GM12878 (cell line): ENCODE measurements around the gene VWA7. TPM values are rescaled to one million over a fixed set of nuclear protein-coding genes. Genes with fewer than 3 reads are reported as not detected.

ENCODE experiments used
- ATAC-seq: fragments of 200-7000 bp; cut with Tn5 transposase; 3 replicates; pipeline ENCODE4 v1.9.1; 2020; ENCODE audit warnings: mild to moderate bottlenecking, moderate library complexity
- BruUV-seq: library from RNA; stranded (reverse); fragments of 400-500 nt; replicated peaks from 2 replicates; lab custom pipeline; 2021; lab: Mats Ljungman, UMichigan
- CTCF ChIA-PET: fragments of 300-600 bp; sonication (Branson Sonifier 250); formaldehyde crosslinking; extraction: SDS; loops from one replicate; lab custom pipeline; 2021; ENCODE audit warnings: inconsistent platforms; lab: Yijun Ruan, JAX
- POLR2A ChIA-PET: fragments of 350-600 bp; formaldehyde crosslinking; extraction: SDS; loops from one replicate; lab custom pipeline; 2021; ENCODE audit warnings: inconsistent platforms; lab: Charles Lee
- RAD21 ChIA-PET: fragments of 300-600 bp; sonication (Branson Sonifier 250); formaldehyde crosslinking; loops from one replicate; lab custom pipeline; 2023; ENCODE audit warnings: antibody characterized with exemption; ENCODE audit not compliant: unreplicated experiment; lab: Charles Lee
- SMC1A ChIA-PET: fragments of 300-600 bp; sonication (Branson Sonifier 250); formaldehyde crosslinking; loops from one replicate; lab custom pipeline; 2023; ENCODE audit not compliant: unreplicated experiment, uncharacterized antibody; lab: Charles Lee
- DNase-seq: peaks from one replicate; pipeline ENCODE4 v3.0.0-alpha.2; 2011; ENCODE audit warnings: low read depth, low spot score
- FAIRE-seq: peaks from 3 replicates; lab custom pipeline; 2011; peaks lifted over from hg19 to GRCh38; lab: Jason Lieb, UNC
- H2AFZ ChIP-seq: 2 replicates; pipeline ENCODE4 v1.6.0; 2011; ENCODE audit warnings: low read depth, low read length, control low read depth; ENCODE audit not compliant: control insufficient read depth
- H3K27ac ChIP-seq: 2 replicates; pipeline ENCODE4 v1.5.1; 2011; ENCODE audit warnings: control low read depth; ENCODE audit not compliant: control insufficient read depth, insufficient read depth
- H3K27me3 ChIP-seq, 2 experiments: replicated peaks in 1 of 2; 2 replicates each; pipeline versions ENCODE4 v1.6.0 to v1.6.1; 2011; ENCODE audit warnings: low read length in 1 of 2; ENCODE audit not compliant: control insufficient read depth in 2 of 2, insufficient read depth in 2 of 2
- H3K36me3 ChIP-seq, 2 experiments: 2 replicates each; pipeline ENCODE4 v1.5.1; 2011; ENCODE audit warnings: low read length in 1 of 2; ENCODE audit not compliant: control insufficient read depth in 2 of 2, insufficient read depth in 2 of 2
- H3K4me1 ChIP-seq: 2 replicates; pipeline ENCODE4 v1.6.1; 2011; ENCODE audit warnings: mild to moderate bottlenecking, low read length, moderate library complexity, mixed read lengths; ENCODE audit not compliant: control insufficient read depth, insufficient read depth
- H3K4me2 ChIP-seq: 2 replicates; pipeline ENCODE4 v1.6.0; 2011; ENCODE audit warnings: control low read depth; ENCODE audit not compliant: control insufficient read depth, insufficient read depth
- H3K4me3 ChIP-seq: fragments of 200-600 bp; sonication (generic); 2 replicates; pipeline ENCODE4 v1.5.1; 2016
- H3K79me2 ChIP-seq: 2 replicates; pipeline ENCODE4 v1.6.0; 2011; ENCODE audit warnings: low read length; ENCODE audit not compliant: control insufficient read depth, insufficient read depth
- H3K9ac ChIP-seq: 2 replicates; pipeline ENCODE4 v1.8.0; 2011; ENCODE audit warnings: low read length, control low read depth, mixed read lengths; ENCODE audit not compliant: control insufficient read depth, insufficient read depth
- H3K9me3 ChIP-seq: replicated peaks from 3 replicates; pipeline ENCODE4 v1.5.1; 2011; ENCODE audit warnings: mild to moderate bottlenecking, low read length; ENCODE audit not compliant: control insufficient read depth, insufficient read depth
- H4K20me1 ChIP-seq: 2 replicates; pipeline ENCODE4 v1.6.0; 2011; ENCODE audit not compliant: control insufficient read depth, insufficient read depth
- ATF3 ChIP-seq: IDR thresholded peaks from 2 replicates; pipeline ENCODE4 v1.6.1; 2011; ENCODE audit warnings: low read depth, mild to moderate bottlenecking, low read length, moderate library complexity, borderline replicate concordance; ENCODE audit errors: extremely low read depth
- BACH1 ChIP-seq: fragments of 450-650 bp; IDR thresholded peaks from 2 replicates; pipeline ENCODE4 v1.6.1; 2017; ENCODE audit warnings: mild to moderate bottlenecking, borderline replicate concordance
- BHLHE40 ChIP-seq, 2 experiments: fragments of 450-650 bp in 1 of 2; IDR thresholded peaks; 2 replicates each; pipeline ENCODE4 v1.6.1; 2011 to 2017; ENCODE audit warnings: low read depth in 2 of 2, borderline replicate concordance in 1 of 2, improper control_type of control experiment in 1 of 2, low read length in 1 of 2, mild to moderate bottlenecking in 1 of 2
- CHD1 ChIP-seq: IDR thresholded peaks from 2 replicates; pipeline ENCODE4 v1.6.1; 2012; ENCODE audit warnings: low read depth, low read length, improper control_type of control experiment
- EP300 ChIP-seq, 2 experiments: fragments of 150-350 bp in 1 of 2; IDR thresholded peaks; 2 replicates each; pipeline ENCODE4 v1.6.1; 2011 to 2012; ENCODE audit warnings: low read depth in 2 of 2, low read length in 2 of 2, borderline replicate concordance in 1 of 2, improper control_type of control experiment in 1 of 2, inconsistent platforms in 1 of 2; ENCODE audit not compliant: control insufficient read depth in 1 of 2
- FOXM1 ChIP-seq: IDR thresholded peaks from 2 replicates; pipeline ENCODE4 v1.6.1; 2012; ENCODE audit warnings: low read depth, mild to moderate bottlenecking, inconsistent platforms, low read length, moderate library complexity
- HDAC6 ChIP-seq: fragments of 200-600 bp; sonication (generic); IDR thresholded peaks from one replicate; pipeline ENCODE4 v1.8.0; 2017; ENCODE audit warnings: antibody characterized with exemption; ENCODE audit not compliant: unreplicated experiment
- HSF1 ChIP-seq: fragments of 150-350 bp; IDR thresholded peaks from 2 replicates; pipeline ENCODE4 v1.6.1; 2014; ENCODE audit warnings: mild to moderate bottlenecking, low read depth, low read length
- IRF3 ChIP-seq: fragments of 450-650 bp; IDR thresholded peaks from 2 replicates; pipeline ENCODE4 v1.6.1; 2014; ENCODE audit warnings: mild to moderate bottlenecking
- MAX ChIP-seq: IDR thresholded peaks from 2 replicates; pipeline ENCODE4 v1.6.1; 2012; ENCODE audit warnings: low read depth, low read length, improper control_type of control experiment
- MEF2A ChIP-seq: IDR thresholded peaks from 2 replicates; pipeline ENCODE4 v1.6.1; 2011; ENCODE audit warnings: low read depth, mild to moderate bottlenecking, low read length, moderate library complexity; ENCODE audit not compliant: insufficient read depth
- NFIC ChIP-seq: IDR thresholded peaks from 2 replicates; pipeline ENCODE4 v1.6.1; 2012; ENCODE audit warnings: low read depth, mild to moderate bottlenecking, inconsistent platforms, low read length, moderate library complexity
- POLR2AphosphoS5 ChIP-seq: IDR thresholded peaks from 2 replicates; pipeline ENCODE4 v1.6.1; 2011; ENCODE audit warnings: mild to moderate bottlenecking, low read length, inconsistent platforms
- RB1 ChIP-seq: fragments of 450-650 bp; formaldehyde crosslinking; IDR thresholded peaks from 2 replicates; pipeline ENCODE4 v1.6.1; 2017; ENCODE audit warnings: mild to moderate bottlenecking, borderline replicate concordance
- SMC3 ChIP-seq: IDR thresholded peaks from 2 replicates; pipeline ENCODE4 v1.6.1; 2011; ENCODE audit warnings: low read length, improper control_type of control experiment, borderline replicate concordance
- SP1 ChIP-seq: IDR thresholded peaks from one replicate; pipeline ENCODE4 v1.6.1; 2011; ENCODE audit warnings: low read depth, low read length
- TBL1XR1 ChIP-seq: IDR thresholded peaks from 2 replicates; pipeline ENCODE4 v1.6.1; 2012; ENCODE audit warnings: low read depth, low read length, improper control_type of control experiment
- TCF7 ChIP-seq: IDR thresholded peaks from 2 replicates; pipeline ENCODE4 v1.6.1; 2014; ENCODE audit warnings: antibody characterized with exemption, borderline replicate concordance
- ZNF24 ChIP-seq: fragments of 450-650 bp; IDR thresholded peaks from 2 replicates; pipeline ENCODE4 v1.6.1; 2017; ENCODE audit warnings: antibody characterized with exemption, mild to moderate bottlenecking
- WGBS: methylation state at CpG from one replicate; pipeline ENCODE4 v1.1.6; 2016; ENCODE audit warnings: low lambda C conversion rate; ENCODE audit not compliant: insufficient replicate concordance, insufficient coverage; ENCODE audit errors: missing lambda C conversion rate; 5-methylcytosine and 5-hydroxymethylcytosine counted together
- in situ Hi-C: fragments of 300-500 bp; cut with MboI; formaldehyde crosslinking; loops from 9 replicates; pipeline ENCODE4 v1.14.3; 2018; ENCODE audit warnings: mixed read lengths
- intact Hi-C: fragments of 100-400 bp; cut with micrococcal nuclease; formaldehyde crosslinking; loops from one replicate; pipeline ENCODE4 v1.14.2; 2022; ENCODE audit not compliant: unreplicated experiment
- polyA plus RNA-seq, 11 experiments: library from polyadenylated mRNA; depleted of rRNA in 4 of 11; unstranded in 6 of 11; stranded (reverse) in 5 of 11; fragments of >200 nt; fragmentation: Nextera tagmentation in 4 of 11; fragmentation: Illumina TruSeq in 1 of 11; extraction: Ambion mirVana in 4 of 11; extraction: Trizol in 1 of 11; gene quantifications; 1 replicate in 1 of 11; 2 replicates in 10 of 11; pipeline versions ENCODE4 v1.2.1 to v1.2.3, GENCODE V29; 2011 to 2016; ENCODE audit warnings: inconsistent platforms in 2 of 11, missing spikeins in 2 of 11, low read depth in 1 of 11
- total RNA-seq, 4 experiments: library from RNA; depleted of rRNA in 3 of 4; stranded (reverse); fragments of >200 nt in 3 of 4; fragmentation: Illumina TruSeq in 1 of 4; extraction: Trizol in 1 of 4; gene quantifications; 2 replicates each; pipeline versions ENCODE4 v1.2.1 to v1.2.3, GENCODE V29; 2013 to 2021

The VWA7 gene
- total and polyA plus RNA-seq, 10 of the 15 experiments (the other 5 are each of a cell fraction or from before 2014, with no cell fraction given) = 0.11 to 3.1 (median 1.2) TPM; not detected in 1

- H4K20me1 ChIP-seq = no peaks in the 10 kb centered on the region
- ChIA-PET CTCF (interaction anchor here (0.6 to 3.7 kb wide), 5 partner anchors 8 to 335 kb away, joined by 3 to 26 read pairs (median 10); partner anchors contain the start of genes HSPA1B and LSM2), SMC1A (interaction anchor here (0.8 to 1.0 kb wide), 2 partner anchors 9 to 15 kb away, joined by 3 to 4 read pairs; partner anchors contain the start of gene LSM2), RAD21 (interaction anchor here (1.6 to 1.8 kb wide), 2 partner anchors 9 to 25 kb away, joined by 6 read pairs; partner anchors contain the start of gene LSM2)
- peaks cover 3% of the 10 kb centered on the region in 2 experiments; a peak in 2 of 4 replicates for H3K36me3 ChIP-seq
- FAIRE-seq (no peak), ATAC-seq (no peak)
- no peak overlapping the region for H3K4me2 ChIP-seq
- no peaks in the 10 kb centered on the region for H3K27me3 ChIP-seq
- no TSS peak for BruUV-seq
- H3K9ac ChIP-seq = no peak overlapping the region
- in situ Hi-C loops (no loop called here), intact Hi-C loops (loop anchor here (2.0 to 5.0 kb wide), 2 partner anchors 15 to 35 kb away; no protein-coding TSS in a partner anchor)
- H3K79me2 ChIP-seq = peaks cover 21% of the 10 kb centered on the region
- peaks cover 4% of the 10 kb centered on the region; the same call in 1 of the 2 replicates for H3K4me1 ChIP-seq
- no peak overlapping the region for H3K27ac ChIP-seq
- TF ChIP-seq SMC3 (no peak), IRF3 (no peak), MAX (no peak), MEF2A (no peak), POLR2AphosphoS5 (no peak), ZNF24 (no peak), FOXM1 (no peak), TBL1XR1 (no peak), EP300 (IDR thresholded peaks at IDR 0.05; ENCODE audit: borderline replicate concordance in 1 of 2, control insufficient read depth in 1 of 2, low read depth in 2 of 2, low read length in 2 of 2) (no peak), CHD1 (no peak), SP1 (no peak), ATF3 (no peak), TCF7 (no peak), BACH1 (no peak), RB1 (no peak), HDAC6 (no peak), HSF1 (no peak), BHLHE40 (IDR thresholded peaks at IDR 0.05; ENCODE audit: borderline replicate concordance in 1 of 2, low read depth in 2 of 2, low read length in 1 of 2) (no peak), NFIC (no peak)
- TF ChIP-seq, all 136 proteins: peak for 0
- Histone ChIP-seq H2AFZ (no peak overlapping the region), H3K9me3 (no peaks in the 10 kb centered on the region), H3K4me3 (no peak overlapping the region)
- POLR2A ChIA-PET = interaction anchor here (2.1 kb wide), 1 partner anchor 22 kb away, joined by 6 read pairs; no protein-coding TSS in a partner anchor
- WGBS = 19% methylated on average over 5 of the region's 5 CpGs
- no peak for DNase-seq
Measured at GRCh38 chr6:31797588-31797987, 20.5 kb upstream of the VWA7 start.
